Peyer's patch (tissue), 4 donors: Measurements from ENCODE around the gene PYROXD2.

Experiments
- POLR2A ChIP-seq, 2 donors: fragments of 450-650 bp; IDR thresholded peaks; one replicate each; pipeline ENCODE4 v1.5.1; 2017; ENCODE audit warnings: antibody characterized with exemption in 2 of 2, mild to moderate bottlenecking in 2 of 2, moderate library complexity in 2 of 2
- TF ChIP-seq, protein P1 (sequence below), 6 experiments: fragments of 450-650 bp in 4 of 6; fragments of 200-600 bp in 2 of 6; sonication (generic) in 1 of 6; IDR thresholded peaks; one replicate each; pipeline ENCODE4 v1.5.1; 2017 to 2019; ENCODE audit warnings: antibody characterized with exemption in 6 of 6, mild to moderate bottlenecking in 3 of 6, moderate library complexity in 1 of 6

DNA sequence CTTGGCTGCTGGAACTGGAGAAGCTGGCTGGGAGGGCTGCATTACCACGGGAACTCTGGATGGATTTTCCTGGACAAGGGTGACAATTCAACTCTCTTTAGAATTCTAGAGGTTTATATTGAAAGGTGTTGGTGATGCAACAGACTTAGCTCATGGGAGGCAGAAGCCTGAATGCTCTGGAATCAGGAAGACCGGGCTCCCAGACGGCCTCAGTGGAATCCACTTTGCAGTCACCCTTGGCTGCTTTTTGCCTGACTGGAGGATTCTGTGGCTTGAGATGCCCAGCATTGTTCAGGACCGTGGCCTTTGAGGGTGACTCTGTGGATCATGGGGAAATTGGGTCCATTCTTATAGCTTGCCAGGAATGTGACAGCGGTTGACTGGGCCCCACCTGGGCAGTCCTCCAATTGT lies 32.3 kb downstream of the PYROXD2 start:
- TF ChIP-seq, protein P1, sequence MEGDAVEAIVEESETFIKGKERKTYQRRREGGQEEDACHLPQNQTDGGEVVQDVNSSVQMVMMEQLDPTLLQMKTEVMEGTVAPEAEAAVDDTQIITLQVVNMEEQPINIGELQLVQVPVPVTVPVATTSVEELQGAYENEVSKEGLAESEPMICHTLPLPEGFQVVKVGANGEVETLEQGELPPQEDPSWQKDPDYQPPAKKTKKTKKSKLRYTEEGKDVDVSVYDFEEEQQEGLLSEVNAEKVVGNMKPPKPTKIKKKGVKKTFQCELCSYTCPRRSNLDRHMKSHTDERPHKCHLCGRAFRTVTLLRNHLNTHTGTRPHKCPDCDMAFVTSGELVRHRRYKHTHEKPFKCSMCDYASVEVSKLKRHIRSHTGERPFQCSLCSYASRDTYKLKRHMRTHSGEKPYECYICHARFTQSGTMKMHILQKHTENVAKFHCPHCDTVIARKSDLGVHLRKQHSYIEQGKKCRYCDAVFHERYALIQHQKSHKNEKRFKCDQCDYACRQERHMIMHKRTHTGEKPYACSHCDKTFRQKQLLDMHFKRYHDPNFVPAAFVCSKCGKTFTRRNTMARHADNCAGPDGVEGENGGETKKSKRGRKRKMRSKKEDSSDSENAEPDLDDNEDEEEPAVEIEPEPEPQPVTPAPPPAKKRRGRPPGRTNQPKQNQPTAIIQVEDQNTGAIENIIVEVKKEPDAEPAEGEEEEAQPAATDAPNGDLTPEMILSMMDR (IDR thresholded peaks at IDR 0.05): no peak
- TF ChIP-seq POLR2A (IDR thresholded peaks at IDR 0.05): no peak
